Measurements from ENCODE around the gene GPAT2.
"Not testable (repeated sequence)": the region's sequence is repeated elsewhere in the genome, so short reads cannot be mapped to it uniquely, and the experiment has no call there.

The GPAT2 gene, protein sequence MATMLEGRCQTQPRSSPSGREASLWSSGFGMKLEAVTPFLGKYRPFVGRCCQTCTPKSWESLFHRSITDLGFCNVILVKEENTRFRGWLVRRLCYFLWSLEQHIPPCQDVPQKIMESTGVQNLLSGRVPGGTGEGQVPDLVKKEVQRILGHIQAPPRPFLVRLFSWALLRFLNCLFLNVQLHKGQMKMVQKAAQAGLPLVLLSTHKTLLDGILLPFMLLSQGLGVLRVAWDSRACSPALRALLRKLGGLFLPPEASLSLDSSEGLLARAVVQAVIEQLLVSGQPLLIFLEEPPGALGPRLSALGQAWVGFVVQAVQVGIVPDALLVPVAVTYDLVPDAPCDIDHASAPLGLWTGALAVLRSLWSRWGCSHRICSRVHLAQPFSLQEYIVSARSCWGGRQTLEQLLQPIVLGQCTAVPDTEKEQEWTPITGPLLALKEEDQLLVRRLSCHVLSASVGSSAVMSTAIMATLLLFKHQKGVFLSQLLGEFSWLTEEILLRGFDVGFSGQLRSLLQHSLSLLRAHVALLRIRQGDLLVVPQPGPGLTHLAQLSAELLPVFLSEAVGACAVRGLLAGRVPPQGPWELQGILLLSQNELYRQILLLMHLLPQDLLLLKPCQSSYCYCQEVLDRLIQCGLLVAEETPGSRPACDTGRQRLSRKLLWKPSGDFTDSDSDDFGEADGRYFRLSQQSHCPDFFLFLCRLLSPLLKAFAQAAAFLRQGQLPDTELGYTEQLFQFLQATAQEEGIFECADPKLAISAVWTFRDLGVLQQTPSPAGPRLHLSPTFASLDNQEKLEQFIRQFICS

DNA sequence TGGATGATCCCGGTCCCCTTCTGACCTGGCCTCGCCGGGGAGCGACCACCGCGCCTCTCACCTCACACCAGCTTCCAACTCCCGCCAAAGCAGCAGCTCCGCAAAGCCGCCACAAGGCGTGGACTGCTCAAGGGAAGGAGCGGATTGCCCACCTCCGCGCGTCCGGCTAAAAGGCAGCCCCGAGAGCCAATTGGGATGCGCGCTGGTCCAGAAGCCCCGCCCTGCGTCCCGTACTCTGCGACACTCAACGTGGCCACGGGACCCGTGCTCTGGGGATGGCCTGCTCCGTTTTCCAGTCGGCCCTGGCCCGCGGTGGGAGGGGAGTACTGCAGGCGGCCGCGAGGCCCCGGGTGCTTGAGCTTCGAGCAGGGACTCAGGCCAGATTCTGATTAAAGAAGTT, at the start of gene GPAT2:
GPAT2 (minus strand) TSS at position 125 of the 400 bp plus-strand sequence. CDS start 2,557 bp downstream, outside the sequence.
- not testable (repeated sequence) for DNase-seq

DNA sequence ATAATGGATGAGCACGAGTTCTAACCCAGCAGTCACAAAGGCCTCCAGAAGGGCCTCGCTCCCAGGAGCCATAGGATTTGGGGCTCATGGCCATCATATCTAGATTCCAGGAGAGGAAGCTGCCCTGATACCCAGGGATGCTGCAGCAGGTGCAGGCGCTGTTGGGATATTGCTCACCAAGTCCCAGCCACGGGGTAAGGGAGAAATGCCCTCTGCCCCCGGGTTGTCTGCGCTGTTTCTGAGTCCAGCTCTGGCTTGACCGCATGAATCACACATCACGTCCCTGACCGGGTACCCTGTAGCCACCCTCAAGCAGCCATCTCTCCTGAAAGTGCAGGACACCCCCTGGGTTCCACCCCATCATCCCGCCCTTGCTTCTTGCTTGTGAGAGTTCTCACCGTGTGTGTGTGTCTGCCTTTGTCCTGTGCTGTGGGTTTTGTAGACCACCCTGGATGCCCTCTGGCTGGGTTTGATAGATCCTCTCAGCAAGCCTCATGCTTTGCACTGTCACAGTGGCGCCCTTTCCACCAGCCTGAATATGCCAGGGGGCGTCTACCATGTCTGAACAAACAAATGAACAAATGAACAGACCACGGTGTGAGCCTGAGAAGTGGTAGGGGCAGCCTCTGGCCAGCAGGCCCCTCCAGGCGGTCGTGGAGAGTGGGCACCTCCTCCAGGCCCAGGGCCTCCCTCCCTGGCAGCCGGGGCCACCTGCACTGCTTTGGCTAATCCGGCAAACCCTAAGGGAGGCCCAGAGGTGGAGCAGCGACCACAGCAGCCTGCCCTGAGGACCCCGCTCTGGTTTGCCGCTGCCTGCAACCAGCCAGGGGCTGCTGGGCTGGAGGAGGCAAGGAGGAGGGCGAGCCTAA, 49.5 kb upstream of the GPAT2 start:
- DNase-seq, result no peak

DNA sequence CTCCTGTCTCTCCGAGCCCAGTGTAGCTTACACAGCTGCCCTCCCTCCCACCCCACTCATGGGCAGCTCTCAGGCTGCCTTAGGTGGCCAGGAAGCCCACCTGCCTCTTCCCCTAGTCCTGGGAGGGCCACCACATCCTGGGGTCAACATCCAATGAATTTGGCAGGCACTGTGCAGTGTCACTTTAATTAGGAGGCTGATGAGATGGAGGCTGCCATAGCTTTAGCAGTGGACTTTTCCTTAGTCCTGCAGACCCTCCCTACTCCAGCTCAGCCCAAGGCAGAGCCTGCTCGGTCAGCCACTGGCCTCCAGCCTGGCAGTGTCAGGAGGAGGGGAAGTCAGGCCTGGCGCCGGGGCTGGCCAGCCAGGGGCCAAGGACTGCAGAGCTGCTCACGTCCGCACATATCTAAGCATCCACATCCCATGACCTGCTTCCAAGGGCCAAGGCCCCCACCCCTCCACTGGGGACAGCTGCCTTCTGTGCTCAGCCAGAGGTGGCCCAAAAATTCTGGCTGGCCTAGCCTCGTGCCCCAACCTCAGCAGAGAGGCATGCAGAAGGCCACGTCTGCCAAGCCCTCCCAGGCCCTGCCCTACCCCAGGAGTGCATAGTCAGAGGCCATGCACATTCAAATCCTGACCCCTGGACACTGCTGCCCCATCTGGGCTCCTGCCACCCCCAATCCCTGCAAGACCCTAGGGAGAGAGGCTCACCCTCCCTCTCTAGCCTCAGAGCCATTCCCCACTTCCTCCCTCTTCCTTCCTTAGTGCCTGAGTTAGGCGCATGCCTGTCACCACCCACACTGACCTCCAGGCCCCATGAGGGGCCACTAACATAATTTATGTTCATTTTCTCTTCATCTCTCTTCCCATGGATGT, 48.6 kb upstream of the GPAT2 start:
- DNase-seq, result no peak

DNA sequence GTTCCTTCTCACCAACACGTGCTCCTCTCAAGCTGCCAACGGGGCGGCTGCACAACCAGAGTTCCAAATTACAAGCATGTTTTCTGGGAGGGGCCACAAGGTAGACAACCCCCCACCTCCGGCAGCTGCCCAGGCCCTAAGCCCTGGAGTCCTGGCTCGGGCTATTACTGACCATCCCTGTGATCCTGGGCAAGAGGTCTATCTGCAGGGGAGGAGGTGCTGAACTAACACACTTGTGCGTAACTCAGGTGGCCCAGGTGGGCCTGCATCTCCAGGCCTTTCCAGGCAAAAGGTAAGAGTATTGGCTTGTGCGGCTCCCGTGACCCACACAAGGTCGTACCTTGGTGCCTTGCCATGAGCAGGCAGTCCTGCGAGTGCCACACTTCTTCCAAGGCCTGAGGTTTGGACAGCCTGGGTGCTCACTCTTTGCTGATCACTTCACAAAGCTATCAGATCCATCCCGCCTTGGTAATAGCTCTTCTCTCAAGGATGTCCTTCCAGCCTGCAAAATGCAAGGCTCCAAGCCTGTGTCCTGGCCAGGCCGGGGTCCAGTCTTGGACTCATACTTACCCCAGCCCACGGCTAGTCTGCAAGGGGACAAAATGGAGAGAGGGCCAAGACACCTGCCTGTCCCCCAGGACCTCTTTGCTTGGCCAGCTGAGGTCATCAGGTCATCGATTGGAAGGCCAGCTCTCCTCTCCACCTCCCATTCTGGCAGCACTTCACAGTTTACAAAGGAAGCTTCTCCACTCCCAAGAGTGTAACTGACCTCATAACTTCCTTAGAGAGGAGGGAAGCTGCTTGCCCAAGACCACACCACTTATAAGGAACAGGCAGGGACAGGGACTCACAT, 47.7 kb upstream of the GPAT2 start:
- no peak for DNase-seq

DNA sequence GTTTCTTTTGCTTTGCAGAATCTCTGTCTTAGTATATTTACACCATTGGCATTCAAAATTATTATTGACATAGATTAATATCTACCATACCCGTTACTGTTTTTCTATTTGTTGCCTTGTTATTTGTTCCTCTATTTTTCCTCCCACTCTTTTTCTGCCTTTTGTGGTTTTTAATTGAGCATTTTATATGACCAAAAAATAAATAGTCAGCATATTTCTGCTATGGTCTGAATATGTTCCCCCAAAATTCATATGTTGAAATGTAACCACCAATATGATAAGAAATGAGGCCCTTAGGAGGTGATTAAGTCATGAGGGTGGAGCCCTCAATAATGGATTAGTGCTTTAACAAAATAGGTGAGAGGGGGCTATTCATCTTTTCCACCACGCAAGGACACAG, 46.3 kb upstream of the GPAT2 start:
- DNase-seq, result no peak

DNA sequence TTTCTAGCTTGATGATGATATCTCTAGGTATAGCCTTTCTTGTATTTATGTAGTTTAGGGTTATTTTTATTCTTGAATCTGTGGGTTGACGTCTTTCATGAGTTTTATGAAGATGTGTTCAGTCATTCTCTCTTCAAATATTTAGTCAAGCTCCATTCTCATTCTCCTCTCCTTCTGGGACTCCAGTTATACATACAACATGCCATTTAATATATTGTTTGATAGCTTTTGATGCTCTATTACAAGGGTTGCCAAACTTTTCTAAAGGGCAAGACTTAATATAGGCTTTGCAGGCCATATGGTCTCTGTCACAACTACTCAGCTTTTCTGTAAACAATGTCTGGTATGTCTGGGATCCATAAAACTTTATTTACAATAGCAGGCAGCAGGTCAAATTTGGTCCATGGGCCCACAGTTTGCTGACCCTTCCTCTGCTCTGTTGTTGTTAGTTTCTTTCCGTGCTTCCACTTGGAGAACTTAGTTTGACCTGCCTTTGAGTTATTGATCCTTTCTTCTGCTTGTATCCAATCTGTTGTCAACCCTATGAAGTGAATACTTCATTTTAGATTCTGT, 40.6 kb upstream of the GPAT2 start:
- no peak for DNase-seq

DNA sequence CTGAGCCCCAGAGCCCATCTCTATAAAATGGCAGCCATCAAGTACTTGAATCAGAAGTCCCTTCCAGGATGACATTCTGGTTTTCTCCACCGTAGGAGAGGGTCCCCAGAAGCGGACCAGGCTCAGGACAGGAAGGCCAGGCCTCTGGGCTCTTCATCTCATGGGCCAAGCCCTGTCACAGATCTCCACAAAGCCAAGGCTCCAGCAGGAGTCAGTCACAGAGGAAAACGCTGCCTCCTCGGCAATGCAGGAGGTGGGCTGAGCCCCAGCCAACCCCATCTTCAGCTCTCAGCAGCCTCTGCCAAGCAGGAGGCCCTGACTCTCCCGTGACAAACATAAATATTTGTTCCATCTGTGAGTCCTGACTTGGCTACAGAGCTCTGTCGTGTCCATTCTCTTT, 39.4 kb upstream of the GPAT2 start:
- DNase-seq, result no peak

DNA sequence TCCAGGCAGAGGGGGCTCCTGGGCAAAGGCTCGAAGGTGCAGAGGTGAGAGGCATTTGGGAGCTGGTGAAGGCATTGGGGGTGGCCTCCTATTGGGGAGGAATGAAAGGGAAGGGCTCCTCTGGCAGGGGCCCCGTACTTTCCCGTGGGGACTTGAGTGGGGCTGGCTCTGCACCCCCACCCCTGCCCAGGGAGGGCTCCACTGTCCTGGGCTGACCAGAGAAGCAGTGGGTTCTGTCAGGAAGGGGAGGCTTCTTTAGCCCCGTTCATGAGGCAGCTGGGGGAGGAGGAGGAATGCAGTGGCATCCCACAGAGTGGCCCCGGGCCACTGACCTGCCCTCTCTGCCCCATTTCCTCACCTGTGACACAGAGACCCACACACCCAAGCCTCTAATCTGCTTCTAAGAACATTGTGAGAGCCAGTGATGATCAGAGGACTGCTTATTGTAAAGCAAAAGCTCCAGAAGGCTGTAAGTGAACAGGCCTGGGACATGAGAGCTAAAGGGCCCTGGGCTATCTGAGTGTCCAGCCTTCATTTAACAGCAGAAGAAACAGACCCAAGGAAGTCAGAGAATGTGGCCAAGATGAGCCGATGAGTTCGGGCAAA, 38.6 kb upstream of the GPAT2 start:
- no peak for DNase-seq

DNA sequence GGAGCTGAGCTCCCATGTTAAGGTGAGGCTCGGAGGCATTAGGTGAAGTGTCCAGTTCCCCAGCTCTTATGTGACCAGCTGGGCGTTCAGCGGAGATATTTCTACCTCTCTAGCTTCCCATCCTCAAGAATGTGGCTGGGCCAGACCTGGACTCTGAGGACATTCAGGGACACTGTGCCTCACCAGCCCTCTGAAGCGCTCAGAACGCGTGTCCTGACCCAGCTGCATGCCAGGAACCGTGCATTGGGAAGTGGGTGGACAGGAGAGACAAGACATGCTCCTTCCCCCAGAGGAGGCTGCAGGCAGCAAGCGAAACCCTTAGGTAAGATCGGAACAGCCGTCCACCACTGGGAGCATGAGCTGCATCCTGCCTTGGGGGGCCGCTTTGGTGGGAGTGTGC, 38.0 kb upstream of the GPAT2 start:
- DNase-seq, result no peak

DNA sequence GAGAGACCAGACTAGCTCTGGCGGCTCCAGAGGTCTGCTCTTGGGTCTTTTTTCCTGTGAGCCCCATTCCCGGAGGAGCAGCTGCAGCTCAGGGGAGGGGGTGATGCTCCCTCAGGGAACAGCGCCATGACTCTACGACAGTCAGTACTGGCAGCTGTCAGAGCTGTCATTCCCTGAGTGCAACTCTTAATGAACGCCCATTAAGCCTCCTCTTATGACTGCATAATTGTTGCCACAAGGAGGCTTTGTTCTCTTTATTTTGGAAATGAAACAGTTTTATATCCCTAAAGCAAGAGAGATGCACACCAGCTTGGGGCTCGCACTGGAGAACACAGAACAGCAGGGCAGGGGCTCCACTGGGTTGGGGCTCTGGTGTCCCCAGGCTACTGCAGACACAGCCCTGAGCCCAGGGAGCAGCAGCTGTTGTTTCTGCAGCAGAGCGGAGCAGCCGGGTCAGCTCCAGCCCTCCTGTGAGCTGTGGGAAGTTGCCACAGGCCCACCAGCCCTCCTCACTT, 37.3 kb upstream of the GPAT2 start:
- peak; percentile 80 for DNase-seq

DNA sequence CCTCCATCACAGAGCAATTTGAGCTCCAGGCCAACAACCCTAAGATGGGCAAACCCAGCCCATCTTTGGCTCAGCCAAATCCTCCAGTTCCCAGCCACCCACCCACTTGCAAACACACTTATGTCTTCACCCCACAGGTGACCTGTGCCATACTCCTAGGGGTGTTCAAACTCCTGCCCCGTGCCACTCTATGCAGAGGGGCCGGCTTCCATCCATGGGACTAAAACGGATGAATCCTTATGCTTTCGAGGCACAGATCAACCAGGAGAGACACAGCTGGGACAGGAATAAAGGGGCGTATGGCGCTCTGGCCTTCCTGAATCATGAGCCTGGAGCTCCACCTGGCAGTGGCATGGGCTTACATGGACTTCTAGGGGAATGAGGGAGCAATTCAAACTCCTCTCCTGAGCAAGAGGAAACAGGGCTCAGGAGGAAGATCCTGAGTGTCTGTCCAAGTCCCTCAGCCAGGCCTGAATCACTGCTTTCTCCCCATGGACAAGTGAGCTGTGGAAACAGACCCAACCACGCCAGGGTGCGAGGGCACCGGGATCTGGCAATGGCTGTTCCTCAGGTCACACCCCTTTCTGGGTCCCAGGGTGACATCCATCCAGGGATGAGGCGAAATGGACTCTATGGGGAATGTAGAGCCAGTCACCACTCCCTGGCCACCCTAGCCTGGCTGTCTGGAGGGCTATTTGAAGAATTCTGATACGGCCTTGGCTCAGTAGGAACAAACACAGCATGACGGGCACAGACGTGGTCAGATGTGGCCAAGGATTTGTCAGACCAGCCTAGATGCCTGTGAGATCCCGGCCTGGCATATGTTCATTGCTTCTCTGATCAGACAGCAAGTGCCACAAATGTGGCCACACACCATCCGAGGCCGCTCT, 36.6 kb upstream of the GPAT2 start:
- peak; percentile 14 for DNase-seq

DNA sequence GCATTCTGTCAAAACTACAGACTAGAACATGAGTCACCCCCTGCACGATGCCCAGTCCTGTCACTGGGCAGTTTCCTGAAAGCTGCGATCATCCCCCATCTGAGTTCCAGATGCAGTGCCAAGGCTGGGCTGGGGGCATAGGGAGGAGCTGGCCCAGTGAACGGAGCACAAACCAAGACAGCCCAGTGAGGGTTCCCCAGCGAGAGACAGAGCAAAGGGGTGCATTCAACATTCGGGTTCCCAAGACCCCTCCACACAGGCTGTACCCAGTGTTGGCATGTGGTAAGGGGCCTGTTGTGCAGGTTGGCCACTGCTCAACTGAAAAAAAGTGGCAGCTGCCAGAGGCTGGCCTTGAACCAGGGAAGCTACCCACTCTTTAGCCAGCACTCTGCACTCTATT, 35.6 kb upstream of the GPAT2 start:
- DNase-seq, result not testable (repeated sequence)

DNA sequence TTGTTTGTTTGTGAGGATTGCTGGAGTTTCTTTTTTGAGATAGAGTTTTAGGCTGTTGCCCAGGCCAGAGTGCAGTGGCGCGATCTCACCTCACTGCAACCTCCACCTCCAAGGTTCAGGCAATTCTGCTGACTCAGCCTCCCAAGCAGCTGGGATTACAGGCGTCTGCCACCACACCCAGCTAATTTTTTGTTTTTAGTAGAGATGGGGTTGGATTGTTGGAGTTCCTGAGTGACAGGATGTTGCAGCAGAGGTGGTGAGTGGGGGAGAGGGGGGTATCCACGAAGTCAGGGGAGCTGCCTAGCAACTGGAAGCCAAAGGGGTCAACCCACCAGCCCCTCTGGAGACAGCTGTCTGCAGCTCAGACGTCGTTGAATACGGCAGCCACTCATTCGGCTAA, 35.2 kb upstream of the GPAT2 start:
- DNase-seq, result not testable (repeated sequence)

DNA sequence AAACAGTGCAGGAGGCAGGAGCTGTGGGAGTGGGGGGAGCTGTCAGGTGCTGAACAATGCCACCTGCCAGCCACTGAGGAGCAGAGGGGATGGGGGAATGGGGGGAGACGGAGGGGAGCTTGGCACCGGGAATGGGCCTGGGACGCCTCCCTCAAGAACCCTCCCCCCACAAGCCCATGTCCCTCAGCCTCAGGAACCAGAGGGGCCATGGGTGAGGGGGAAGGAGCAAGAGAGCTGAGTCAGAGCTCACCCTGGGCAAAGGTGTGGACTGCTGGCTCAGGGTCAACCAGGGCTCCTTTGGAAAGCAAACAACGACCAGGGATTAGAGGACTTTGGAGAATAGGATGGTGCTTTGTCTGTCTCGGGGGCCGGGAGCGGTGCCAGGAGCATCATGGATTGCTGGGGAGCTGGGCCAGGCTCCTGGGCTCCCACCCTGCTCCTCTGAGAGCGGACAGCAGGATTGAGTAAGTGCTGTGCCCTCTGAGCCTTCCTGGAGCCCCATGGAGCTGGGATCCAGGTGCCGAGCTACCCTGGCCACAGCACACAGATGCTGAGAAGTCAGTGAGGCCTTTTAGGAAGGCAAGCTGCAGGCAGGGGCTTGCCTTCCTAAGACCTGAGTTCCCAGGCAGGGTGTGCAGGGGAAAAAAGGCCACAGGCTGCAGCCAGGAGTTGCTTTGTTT, 33.3 kb upstream of the GPAT2 start:
- DNase-seq, result peak; percentile 83

DNA sequence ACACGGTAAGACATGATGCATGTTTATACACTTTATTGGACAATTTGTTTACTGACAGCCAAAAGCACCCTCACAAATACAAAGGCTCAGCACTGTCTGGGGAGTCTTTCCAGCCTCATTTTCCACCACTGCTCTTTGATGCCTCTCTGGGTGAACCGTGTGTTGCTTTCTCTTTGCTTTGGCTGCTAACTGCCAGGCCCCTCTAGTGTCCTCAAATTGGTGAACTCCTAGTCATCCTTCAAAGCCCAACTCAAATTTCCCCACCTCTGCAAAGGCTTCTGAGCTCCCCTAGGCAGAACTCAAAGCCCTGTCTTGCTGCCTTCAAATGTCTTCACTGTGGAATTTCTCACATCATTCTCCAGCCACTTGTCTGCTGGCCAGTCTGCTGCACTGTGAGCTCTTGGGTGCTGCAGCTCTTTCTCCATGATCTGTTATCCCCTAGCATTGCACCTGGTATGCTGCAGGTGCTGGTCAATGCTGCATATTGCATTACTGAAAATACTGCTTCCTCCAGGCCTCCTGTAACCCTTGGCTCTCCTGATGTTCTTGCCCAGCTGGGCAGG, 32.5 kb upstream of the GPAT2 start:
- not testable (repeated sequence) for DNase-seq

DNA sequence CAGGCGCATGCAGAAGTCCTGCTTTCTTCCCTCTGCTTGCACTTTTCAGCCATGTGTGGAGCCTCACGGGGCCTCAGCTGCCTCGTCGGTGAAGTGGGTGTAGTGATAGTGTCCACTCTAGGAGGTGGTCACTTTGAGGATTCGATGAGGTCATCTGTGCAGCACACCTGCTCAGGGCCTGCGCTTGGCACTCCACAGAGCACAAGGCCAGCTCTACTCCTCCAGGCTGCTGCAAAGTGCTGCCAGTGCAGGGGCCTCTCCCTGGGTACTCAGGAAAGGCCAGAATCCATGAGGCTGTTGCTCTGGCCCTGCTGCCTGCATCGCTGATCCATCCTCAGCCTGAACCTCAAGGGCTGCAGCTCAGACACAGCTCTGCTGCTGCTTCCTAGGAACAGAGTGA, 31.8 kb upstream of the GPAT2 start:
- not testable (repeated sequence) for DNase-seq

DNA sequence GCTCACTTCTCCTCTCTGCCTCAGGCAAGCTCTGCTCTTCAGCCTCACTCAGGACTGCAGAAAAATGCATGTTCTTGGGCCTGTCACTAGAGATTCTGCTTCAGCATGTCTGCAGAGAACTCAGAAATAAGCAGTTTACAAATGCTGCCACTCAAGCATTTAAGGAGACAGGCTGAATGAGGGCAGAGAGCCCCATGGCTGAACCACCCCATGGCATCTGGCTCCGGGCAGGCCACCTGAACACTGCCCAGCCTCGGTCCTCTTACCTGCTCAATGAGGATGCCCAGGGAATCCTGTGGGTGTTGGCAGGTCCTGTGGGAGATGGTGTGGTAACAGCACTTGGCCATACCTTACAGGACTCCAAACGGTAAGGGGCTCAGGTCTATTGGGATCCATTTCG, 31.2 kb upstream of the GPAT2 start:
- DNase-seq, result not testable (repeated sequence)

DNA sequence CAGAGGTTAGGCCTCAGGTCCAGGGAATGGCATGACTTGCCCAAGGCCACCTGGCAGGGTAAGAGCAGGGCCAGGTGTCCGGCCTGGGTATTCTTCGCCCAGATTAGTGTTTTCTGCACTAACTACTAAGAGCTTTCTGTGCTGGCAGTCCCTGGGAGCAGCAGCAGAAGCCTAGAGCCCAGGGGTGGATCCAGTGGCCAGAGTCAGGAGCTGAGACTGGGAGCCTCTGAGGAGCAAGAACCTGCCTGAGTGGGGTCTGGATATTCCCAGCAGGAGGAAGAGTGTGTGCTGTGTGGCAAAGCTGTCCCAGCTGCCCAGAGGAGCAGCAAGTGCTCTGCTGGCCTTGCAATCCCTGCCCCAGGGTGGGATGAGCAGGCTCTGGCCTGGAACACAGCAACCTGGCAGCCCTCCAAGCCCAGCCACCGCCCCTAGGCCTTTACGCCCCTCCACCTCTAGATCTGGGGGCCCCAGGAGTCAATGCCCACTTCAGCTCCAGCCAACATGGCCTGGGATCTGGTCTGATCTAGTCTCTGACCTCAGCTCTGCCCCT, 30.7 kb upstream of the GPAT2 start:
- DNase-seq, result no peak

Data from NCI-H2171 treated with DMSO at 0.1 percent for 48 hours (cell line).